Right renal pelvis (tissue), 4 donors: ENCODE data around the gene USF3. TPM values are rescaled to one million over a fixed set of nuclear protein-coding genes. Genes with fewer than 3 reads are reported as not detected.

ENCODE experiments used
- DNase-seq, 4 donors: peaks; one replicate each; pipeline ENCODE4 v3.0.0-alpha.2; 2013; ENCODE audit warnings: low read depth in 4 of 4, low spot score in 3 of 4, missing footprints in 1 of 4
- polyA plus RNA-seq, 4 donors: library from polyadenylated mRNA; unstranded; fragments of 120-200 nt; gene quantifications; one replicate each; pipeline ENCODE4 v1.2.1, GENCODE V29; 2013; ENCODE audit not compliant: insufficient read length in 4 of 4

Gene USF3
- polyA plus RNA-seq, 4 donors, result 16.7 to 20.8 (median 19.4) TPM

DNA sequence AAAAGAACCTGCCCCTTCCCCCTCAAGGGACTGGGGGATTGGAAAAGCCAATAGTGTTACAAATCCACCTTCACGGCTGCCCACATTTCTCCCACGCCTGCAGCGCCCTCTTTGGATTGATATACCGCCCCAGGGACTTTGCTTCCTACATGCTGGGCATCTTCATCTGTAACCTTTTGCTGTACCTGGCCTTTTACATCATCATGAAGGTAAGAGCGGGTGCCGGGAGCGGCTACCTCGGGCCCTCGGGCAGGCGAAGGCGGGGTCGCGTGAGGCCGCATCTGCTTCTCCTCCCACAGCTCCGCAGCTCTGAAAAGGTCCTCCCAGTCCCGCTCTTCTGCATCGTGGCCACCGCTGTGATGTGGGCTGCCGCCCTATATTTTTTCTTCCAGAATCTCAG, 73.1 kb downstream of the USF3 start:
- no peak for DNase-seq

GRCh38 chr3:113620091-113620490, 76.4 kb downstream of the USF3 start:
- DNase-seq, result no peak

- no peak for DNase-seq
Observed at GRCh38 chr3:113617726-113618125, 78.7 kb downstream of the USF3 start.

DNA sequence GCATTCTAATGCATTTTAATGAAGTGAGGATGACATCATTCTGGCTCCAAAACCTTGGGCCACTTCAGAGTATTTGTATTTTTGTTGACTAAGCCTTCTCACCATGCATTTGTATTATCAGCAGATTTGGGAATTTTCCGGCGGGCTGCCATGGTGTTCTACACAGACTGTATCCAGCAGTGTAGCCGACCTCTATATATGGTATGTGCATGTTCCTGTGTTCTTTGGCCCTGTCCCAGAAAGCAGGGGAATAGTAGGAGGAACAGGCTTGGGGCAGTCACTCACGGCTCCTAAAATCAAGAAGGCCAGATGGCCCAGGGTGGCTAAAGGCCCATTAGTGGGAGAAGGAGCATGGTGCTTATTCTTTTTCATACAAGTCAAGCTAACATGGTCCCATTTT, 80.5 kb downstream of the USF3 start:
- DNase-seq, result no peak

DNA sequence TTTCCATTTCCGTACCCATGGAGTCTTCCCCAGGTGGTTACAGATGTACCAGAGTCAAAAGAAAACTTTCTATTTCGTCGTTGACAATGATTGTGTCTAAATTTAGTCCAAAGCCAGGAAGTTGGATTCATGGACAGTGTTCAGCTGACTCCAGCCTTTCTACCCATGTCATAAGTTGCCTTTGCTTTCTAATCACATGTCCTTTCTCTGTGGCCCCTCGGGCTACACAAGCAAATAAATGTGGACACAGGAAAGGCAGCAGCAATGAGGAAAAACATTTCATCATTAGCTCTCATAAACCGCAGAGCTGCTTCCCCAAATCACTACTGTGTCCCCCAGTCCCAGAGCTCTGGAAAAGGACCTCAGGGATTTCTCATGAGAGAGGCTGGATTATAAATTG, 82.0 kb downstream of the USF3 start:
- no peak for DNase-seq

DNA sequence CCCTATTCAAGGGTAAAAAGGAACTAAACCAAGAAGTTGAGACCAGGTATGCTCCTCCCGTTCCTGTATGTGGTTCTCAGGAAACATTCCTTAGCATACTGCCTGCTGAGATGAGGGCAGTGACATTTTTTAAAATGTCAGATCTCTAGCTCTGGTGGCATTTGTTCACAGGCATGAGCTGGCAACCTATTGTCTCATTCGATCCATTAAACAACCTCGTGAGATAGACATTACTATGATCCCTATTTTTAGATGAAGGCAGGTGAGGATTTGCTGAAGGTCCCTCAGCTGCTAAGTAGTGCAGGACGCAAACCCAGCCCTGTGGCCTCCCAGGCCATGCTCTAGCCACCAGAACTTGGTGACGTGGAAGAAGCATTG, 89.2 kb downstream of the USF3 start:
- no peak for DNase-seq

- no peak for DNase-seq
Observed at GRCh38 chr3:113606539-113607218, 89.8 kb downstream of the USF3 start.

DNA sequence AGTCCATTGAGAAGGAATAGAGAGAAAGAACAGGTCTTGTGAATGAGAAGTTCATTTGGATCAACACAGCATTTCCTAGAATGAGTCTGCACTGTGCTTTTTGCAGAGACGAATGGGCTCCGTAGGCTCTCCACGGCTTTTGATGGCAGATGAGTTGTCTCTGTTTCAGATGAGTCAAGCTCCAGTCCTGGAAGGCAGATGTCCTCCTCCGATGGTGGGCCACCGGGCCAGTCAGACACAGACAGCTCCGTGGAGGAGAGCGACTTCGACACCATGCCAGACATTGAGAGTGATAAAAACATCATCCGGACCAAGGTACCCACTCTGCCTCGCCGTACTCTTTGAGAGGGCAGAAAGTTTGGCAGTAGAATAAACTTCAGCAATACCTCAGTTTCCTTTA, 93.6 kb downstream of the USF3 start:
- DNase-seq, result no peak

DNA sequence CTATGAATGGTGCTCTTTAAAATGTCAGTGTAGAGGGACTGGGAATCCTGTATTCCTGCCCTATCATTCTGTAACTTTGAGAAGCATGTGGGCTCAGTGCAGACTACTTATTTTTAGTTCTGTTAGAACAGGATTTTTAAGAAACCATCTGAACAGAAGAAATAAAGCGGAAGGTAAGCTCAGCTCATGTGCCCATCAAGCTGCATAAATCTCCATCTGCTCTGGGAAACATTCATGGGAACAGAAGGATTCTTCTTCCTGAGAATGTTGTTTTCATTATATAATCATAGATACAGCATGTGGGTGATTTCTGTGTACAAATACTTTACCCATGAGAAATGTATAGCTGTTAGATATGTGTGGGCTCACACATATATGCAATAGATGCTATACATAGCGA, 94.2 kb downstream of the USF3 start:
- no peak for DNase-seq

GRCh38 chr3:113601240-113601639, 95.2 kb downstream of the USF3 start:
- no peak for DNase-seq

DNA sequence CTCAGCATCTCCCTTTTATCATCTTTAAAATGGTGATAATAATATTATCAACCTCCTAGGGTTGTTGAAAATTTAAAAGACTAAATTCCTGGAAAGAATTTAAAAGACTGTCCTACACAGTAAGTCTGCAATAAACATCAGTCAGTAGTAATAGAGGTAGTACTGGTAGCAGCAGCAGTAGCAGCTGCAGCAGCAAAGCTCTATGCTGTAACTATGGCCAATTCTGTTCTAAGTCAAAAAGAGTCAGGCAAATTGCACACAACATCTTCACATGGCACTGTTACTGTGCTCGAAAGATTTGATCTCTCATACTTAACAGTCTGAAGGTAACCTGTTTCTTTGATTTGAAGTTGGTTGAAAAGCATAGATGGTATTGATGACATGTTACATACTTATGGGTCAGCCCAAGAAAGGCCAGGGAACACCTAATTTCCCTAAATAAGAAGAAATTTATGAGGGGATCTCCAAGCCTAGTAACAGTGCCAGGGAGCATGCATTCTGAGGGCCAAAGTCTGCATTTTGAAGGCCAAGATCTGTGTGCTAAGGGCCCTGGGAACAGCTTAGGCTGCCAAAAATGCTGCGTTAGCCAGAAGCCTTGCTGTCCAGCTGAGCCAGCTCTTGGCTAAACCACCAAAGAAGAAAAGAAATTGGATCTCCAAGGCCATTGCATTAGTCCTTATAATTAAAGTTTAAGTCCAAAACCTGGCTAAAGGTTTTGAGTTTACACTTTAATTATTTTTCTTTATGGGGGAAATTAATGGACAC, 95.8 kb downstream of the USF3 start:
- no peak for DNase-seq

Other genes with a start within 250 kb of the USF3 start
- gene SPICE1, start 181.5 kb downstream of the USF3 start, polyA plus RNA-seq, result 10 to 100 TPM; 26.1 to 31.1 (median 30.2) TPM
- gene SIDT1, start 164.1 kb downstream of the USF3 start, polyA plus RNA-seq, result 1 to 10 TPM; 2.7 to 3.8 (median 3.2) TPM
- gene NAA50, start 49.6 kb upstream of the USF3 start, polyA plus RNA-seq, result 100 to 1,000 TPM; 135 to 153 (median 147) TPM
- gene ATP6V1A, start 50.4 kb upstream of the USF3 start, polyA plus RNA-seq, result 100 to 1,000 TPM in 2 of 4 donors, 10 to 100 TPM in 2; 76.4 to 103 (median 96.0) TPM
- 10 to 100 TPM; 17.2 to 34.7 (median 22.0) TPM for gene GRAMD1C, start 142.1 kb upstream of the USF3 start, polyA plus RNA-seq